ENCODE data around the gene CEACAM18.

Gene CEACAM18

GRCh38 chr19:51531349-51532315 lies 53.3 kb downstream of the CEACAM18 start, which contains the start of gene SIGLEC6:
TSS of gene SIGLEC6 (minus strand) at chr19:51531670. CDS start at chr19:51531648, 22 bp downstream.
- no peak for DNase-seq (ENCODE audit: low spot score)

GRCh38 chr19:51535535-51535934 lies 57.2 kb downstream of the CEACAM18 start:
- no peak for DNase-seq (ENCODE audit: low spot score)

GRCh38 chr19:51539821-51540366 lies 61.6 kb downstream of the CEACAM18 start:
- DNase-seq (ENCODE audit: low spot score), result no peak

Measured in activated CD4-positive, alpha-beta T cell treated with anti-CD3 and anti-CD28 coated beads, Interleukin-2, Interleukin-4, amounts not matched to agents 100 ng/mL and 50 ng/mL, durations not matched to agents 16 hours and 8 hours (primary cell).